Hippocampal formation (tissue), 2 donors: ENCODE results near the gene ACKR1.

ENCODE experiments used
- DNase-seq, 2 donors: peaks; one replicate each; lab custom pipeline; 2025; lab: John Stamatoyannopoulos, UW

The ACKR1 gene

GRCh38 chr1:159204161-159205141 is at the start of gene ACKR1:
Gene ACKR1, plus strand, starts transcription at chr1:159204875. Its CDS starts 85 bp downstream, at chr1:159204960.
- no peak for DNase-seq

GRCh38 chr1:159161001-159161718 is 43.5 kb upstream of the ACKR1 start:
- peak; percentile 72 to 88 for DNase-seq

GRCh38 chr1:159161719-159162026 is 43.0 kb upstream of the ACKR1 start:
- DNase-seq, result no peak

- DNase-seq, result no peak
Observed at GRCh38 chr1:159162516-159163265, 42.0 kb upstream of the ACKR1 start.

GRCh38 chr1:159163614-159164228 is 41.0 kb upstream of the ACKR1 start:
- no peak for DNase-seq

- no peak for DNase-seq
Observed at GRCh38 chr1:159168043-159168442, 36.6 kb upstream of the ACKR1 start.

GRCh38 chr1:159170639-159171038 is 34.0 kb upstream of the ACKR1 start:
- no peak for DNase-seq

- peak; percentile 33 to 37 for DNase-seq
Observed at GRCh38 chr1:159171254-159171687, 33.4 kb upstream of the ACKR1 start, which contains the start of gene CADM3. Gene CADM3, plus strand, starts transcription at chr1:159171615. Its CDS starts 151 bp downstream, at chr1:159171766.

GRCh38 chr1:159171688-159172501 is 32.8 kb upstream of the ACKR1 start:
- DNase-seq, result peak in 1 of 2 donors; percentile 19

GRCh38 chr1:159172614-159173291 is 31.9 kb upstream of the ACKR1 start:
- DNase-seq, result no peak

GRCh38 chr1:159173320-159173719 is 31.4 kb upstream of the ACKR1 start:
- no peak for DNase-seq

- no peak for DNase-seq
Observed at GRCh38 chr1:159175571-159175970, 29.1 kb upstream of the ACKR1 start.

- no peak for DNase-seq
Observed at GRCh38 chr1:159177272-159177907, 27.3 kb upstream of the ACKR1 start.

- DNase-seq, result no peak
Observed at GRCh38 chr1:159179906-159180305, 24.8 kb upstream of the ACKR1 start.

- no peak for DNase-seq
Observed at GRCh38 chr1:159180516-159180915, 24.2 kb upstream of the ACKR1 start.

- DNase-seq, result no peak
Observed at GRCh38 chr1:159181328-159182024, 23.2 kb upstream of the ACKR1 start.

- no peak for DNase-seq
Observed at GRCh38 chr1:159184201-159184600, 20.5 kb upstream of the ACKR1 start.

GRCh38 chr1:159185121-159185520 is 19.6 kb upstream of the ACKR1 start:
- no peak for DNase-seq

GRCh38 chr1:159187033-159187432 is 17.6 kb upstream of the ACKR1 start:
- DNase-seq, result no peak
